HL-60 (cell line): ENCODE measurements around the gene PARP16.

Source experiments
- POLR2AphosphoS5 ChIP-seq: IDR thresholded peaks from 2 replicates; pipeline ENCODE4 v1.6.1; 2012; ENCODE audit warnings: low read depth
- REST ChIP-seq: IDR thresholded peaks from 2 replicates; pipeline ENCODE4 v1.6.1; 2012; ENCODE audit warnings: low read depth; ENCODE audit not compliant: insufficient replicate concordance
- SPI1 ChIP-seq: IDR thresholded peaks from 2 replicates; pipeline ENCODE4 v1.6.1; 2012; ENCODE audit warnings: low read depth, mild to moderate bottlenecking, borderline replicate concordance
- TF ChIP-seq, protein P1 (sequence below): IDR thresholded peaks from one replicate; pipeline ENCODE4 v1.5.1; 2011; ENCODE audit warnings: low read length, control low read depth, inconsistent platforms; ENCODE audit not compliant: insufficient read depth

DNA sequence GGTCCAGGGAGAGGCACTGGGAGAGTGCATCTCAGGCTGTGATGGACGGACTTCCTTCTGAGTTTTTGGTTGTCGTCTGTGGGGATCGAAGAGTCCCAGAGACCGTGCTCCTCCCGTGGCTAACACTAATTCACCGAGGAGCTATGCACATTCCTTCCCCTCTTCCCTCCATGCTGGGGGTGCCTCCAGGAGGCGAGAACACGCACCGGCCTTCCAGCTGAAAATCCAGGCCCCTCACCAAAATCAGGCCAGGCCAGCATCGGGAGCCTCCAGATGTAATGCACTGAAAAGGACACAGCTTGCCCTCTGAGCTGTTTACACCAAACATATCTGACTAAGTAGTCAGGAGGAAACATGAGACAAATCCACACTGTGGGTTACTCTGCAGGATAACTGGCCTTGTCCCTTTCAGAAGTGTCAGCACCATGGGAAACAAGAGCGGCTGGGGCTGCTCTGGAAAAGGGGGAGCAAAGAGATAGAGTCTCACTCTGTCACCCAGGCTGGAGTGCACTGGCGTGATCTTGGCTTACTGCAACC lies 23.3 kb upstream of the PARP16 start:
- TF ChIP-seq, protein P1, sequence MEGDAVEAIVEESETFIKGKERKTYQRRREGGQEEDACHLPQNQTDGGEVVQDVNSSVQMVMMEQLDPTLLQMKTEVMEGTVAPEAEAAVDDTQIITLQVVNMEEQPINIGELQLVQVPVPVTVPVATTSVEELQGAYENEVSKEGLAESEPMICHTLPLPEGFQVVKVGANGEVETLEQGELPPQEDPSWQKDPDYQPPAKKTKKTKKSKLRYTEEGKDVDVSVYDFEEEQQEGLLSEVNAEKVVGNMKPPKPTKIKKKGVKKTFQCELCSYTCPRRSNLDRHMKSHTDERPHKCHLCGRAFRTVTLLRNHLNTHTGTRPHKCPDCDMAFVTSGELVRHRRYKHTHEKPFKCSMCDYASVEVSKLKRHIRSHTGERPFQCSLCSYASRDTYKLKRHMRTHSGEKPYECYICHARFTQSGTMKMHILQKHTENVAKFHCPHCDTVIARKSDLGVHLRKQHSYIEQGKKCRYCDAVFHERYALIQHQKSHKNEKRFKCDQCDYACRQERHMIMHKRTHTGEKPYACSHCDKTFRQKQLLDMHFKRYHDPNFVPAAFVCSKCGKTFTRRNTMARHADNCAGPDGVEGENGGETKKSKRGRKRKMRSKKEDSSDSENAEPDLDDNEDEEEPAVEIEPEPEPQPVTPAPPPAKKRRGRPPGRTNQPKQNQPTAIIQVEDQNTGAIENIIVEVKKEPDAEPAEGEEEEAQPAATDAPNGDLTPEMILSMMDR: no peak
- TF ChIP-seq REST (no peak), POLR2AphosphoS5 (no peak), SPI1 (no peak)
